GM18951 (cell line): ENCODE results near the gene U2SURP.
"Not testable (repeated sequence)": the region's sequence is repeated elsewhere in the genome, so short reads cannot be mapped to it uniquely, and the experiment has no call there.

Source experiments
- POLR2A ChIP-seq: IDR thresholded peaks from 4 replicates; pipeline ENCODE4 v1.6.1; 2011; ENCODE audit warnings: mild to moderate bottlenecking; ENCODE audit not compliant: insufficient read length, insufficient read depth; ENCODE audit errors: extremely low read depth
- in situ Hi-C: fragments of 300-500 bp; cut with MboI; formaldehyde crosslinking; loops from one replicate; pipeline ENCODE4 v1.12.0; 2022; ENCODE audit warnings: low sequenced_read_pairs, mixed read lengths, inconsistent platforms; ENCODE audit not compliant: unreplicated experiment

U2SURP gene

DNA sequence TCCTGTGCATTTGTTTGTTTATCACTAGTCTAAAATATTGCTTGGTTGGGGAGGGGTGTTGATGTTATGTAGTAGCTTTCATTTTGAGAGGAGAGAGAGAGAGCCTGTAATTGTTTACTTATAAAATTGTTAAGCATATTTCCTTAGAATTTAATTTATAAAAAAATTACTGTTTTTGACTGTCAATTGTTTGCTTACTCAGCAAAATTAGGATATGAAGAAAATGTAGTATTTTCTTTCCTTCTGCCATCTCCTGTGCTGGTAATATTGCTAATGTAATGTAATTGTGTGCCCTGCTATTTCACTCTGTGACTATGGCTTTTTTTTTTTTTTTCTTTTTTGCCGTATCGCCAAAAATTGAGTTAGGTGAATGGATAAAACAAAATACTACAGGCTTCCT lies 3.5 kb downstream of the U2SURP start:
- in situ Hi-C loops = no loop called here
- TF ChIP-seq POLR2A = no peak

- TF ChIP-seq POLR2A = no peak
- in situ Hi-C loops = no loop called here
These were observed 8.7 kb downstream of the U2SURP start for GRCh38 chr3:143010024-143010423.

DNA sequence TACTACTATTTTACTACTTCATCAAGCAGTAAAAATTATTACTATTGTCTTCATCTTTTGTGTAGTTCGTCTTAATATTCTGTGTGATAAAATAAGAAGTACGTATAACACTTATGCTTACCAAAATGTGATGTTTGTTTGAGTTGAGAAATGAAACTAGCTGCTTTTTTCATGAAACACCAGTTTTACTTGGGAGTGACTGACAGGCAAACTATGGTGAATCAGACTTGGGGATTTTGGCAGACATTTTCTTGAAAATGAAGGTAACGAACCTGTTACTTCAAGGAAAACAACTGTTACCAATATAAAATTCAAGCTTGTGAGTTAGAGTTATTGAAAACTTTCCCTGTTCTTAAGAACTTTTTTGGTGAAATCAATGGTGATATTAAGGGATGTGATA lies 10.3 kb downstream of the U2SURP start:
- TF ChIP-seq POLR2A = no peak
- in situ Hi-C loops = no loop called here

- TF ChIP-seq POLR2A = no peak
- in situ Hi-C loops = no loop called here
These were observed 13.6 kb downstream of the U2SURP start for GRCh38 chr3:143014921-143015320.

DNA sequence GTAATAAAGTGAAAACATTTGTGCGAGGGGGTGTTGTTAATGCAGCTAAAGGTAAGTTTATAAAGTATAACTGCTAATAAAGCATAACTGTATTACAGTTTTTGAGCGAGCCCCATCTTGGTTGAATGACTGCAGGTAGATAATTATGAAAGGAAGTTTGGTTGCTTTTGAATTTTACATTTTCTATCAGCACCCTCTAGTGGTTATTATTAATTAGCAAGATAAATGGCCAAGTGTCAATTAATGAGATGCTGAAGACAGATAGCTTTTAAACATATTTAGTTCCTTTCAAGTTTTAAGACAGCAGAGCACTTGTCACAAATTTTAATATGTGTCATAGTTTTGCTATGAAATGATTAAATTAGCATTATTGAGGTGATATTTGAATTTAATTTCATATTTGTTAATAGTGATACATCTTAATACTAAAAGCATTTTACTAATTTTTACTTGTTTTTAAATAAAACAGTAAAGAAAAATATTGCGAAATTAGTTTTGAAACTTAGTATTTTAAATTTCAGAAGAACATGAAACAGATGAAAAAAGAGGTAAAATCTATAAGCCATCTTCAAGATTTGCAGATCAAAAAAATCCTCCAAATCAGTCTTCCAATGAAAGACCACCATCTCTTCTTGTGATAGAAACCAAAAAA lies 15.1 kb downstream of the U2SURP start:
- no peak for TF ChIP-seq POLR2A
- in situ Hi-C loops = no loop called here

DNA sequence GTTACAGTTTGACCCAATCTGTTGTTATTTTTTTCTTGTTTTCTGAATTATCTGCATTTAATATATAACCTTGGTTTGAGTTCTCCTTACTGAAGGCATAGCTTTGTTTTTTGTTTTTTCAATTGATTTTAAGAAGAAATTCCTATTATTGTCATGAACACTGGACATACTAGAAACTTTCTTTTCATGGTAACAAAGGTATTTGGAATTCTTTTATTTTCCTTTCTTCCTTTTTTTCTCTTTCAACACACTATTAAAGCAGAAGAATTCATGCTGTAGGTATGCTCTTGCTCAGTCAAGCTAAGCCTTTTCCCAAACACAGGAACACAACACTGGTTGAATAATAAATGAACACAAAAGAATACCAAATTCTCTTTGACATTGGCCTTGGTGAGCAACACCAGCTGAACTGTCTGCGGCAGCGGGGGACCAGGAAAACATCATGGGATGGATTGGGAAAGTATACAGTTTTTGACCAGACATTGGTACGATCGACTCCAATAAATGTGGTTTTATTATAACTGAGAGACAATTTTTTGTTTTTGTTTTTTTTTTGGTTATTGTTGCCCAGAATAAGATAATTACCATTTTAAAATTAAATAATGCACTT lies 23.1 kb downstream of the U2SURP start:
- no peak for TF ChIP-seq POLR2A
- in situ Hi-C loops = no loop called here

- in situ Hi-C loops = no loop called here
- TF ChIP-seq POLR2A = no peak
These were observed 30.0 kb downstream of the U2SURP start for GRCh38 chr3:143031327-143031726.

DNA sequence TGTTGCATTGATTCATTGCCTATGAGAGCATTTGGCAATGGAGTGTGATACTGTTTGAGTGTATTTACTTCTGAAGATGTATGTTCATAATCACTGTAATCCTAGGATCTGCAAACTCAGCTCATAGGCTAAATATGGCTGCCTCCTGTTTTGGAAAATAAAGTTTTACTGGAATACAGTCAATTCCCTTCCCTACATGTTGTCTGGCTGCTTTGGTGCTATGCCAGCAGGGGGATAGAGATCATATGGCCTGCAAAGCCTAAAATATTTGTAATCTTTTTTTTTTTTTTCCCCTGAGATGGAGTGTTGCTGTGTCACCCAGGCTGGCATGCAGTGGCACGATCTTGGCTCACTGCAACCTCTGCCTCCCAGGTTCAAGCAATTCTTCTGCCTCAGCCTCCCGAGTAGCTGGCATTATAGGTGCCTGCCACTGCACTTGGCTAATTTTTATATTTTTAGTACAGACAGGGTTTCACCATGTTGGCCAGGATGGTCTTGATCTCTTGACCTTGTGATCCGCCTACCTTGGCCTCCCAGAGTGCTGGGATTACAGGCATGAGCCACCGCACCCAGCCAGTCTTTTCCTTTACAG lies 30.5 kb downstream of the U2SURP start:
- in situ Hi-C loops = not testable (repeated sequence)

DNA sequence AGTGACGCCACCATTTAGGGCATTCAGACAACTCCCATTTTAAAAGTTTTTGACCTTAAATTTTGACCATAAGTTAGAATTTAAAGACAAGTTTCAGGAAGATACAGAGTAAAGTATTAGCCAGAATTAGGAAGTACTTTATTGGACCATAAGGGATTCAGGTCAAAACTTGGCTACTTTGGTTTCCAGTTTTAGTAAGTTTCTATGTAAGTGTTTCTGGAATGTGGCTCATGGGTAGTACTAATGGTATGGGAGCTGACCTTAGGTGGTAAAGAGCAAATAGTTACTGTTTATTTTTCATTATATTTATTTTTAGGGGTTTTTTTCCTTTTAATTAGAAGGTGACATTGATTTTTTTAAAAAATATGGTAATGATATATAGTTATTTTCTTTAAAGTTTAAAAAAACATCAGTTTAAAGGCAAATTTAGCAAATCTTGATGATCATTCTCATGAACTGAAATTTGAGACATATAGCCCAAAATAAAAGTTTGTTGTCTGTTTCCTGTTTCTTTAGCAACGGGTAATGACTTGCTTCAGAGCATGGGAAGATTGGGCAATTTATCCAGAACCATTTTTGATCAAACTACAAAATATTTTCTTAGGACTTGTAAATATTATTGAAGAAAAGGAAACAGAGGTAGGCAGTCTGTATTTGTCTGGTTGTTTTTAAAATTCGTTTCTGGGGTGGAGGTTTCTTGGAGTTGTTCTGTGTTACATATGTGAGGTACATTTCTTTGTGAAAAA lies 34.3 kb downstream of the U2SURP start:
- in situ Hi-C loops = no loop called here
- no peak for TF ChIP-seq POLR2A

DNA sequence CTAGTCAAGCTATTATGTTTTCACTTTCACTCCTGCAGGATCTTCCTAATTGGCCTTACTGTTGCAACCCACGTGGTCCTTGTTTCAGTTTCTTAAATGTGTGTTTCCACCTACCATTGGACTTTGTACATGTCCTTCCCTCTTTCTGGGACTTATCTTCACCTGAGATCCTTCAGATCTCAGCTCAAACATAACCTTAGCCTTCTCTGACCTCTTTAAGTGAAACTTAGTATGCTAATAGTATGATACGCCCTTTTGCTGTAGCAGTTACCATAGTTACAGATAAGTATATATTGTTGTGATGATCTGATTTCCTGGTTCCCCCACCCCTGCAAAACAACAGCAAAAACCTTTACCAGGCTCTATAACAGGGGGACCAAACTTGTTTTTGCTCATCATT lies 35.2 kb downstream of the U2SURP start:
- in situ Hi-C loops = no loop called here

GRCh38 chr3:143037867-143038266 lies 36.5 kb downstream of the U2SURP start:
- in situ Hi-C loops = no loop called here
- TF ChIP-seq POLR2A = no peak

More for the DNA sequence above, 35.2 kb downstream of the U2SURP start:
- TF ChIP-seq POLR2A = no peak

- TF ChIP-seq POLR2A = no peak
- in situ Hi-C loops = no loop called here
These were observed 39.0 kb downstream of the U2SURP start for GRCh38 chr3:143040261-143040879.

DNA sequence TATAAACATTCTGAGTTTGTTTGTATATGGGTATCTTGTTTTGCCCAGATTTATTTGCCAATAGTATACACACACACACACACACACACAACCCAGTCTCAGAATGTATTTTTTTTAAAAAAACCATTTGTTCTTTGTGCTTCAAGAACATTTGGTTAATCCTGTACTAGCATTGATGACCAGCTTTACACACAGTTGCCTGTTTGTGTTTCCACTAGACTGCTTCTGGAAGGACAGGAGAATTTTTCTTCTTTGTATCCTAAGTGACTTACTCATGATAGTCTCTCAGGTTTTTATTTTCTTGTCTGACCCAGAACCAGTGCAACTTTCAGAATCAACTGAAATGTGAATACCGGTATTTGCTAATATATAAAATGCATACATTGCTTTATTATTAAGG lies 40.5 kb downstream of the U2SURP start:
- TF ChIP-seq POLR2A = no peak
- in situ Hi-C loops = no loop called here

- no peak for TF ChIP-seq POLR2A
- in situ Hi-C loops = no loop called here
These were observed 44.3 kb downstream of the U2SURP start for GRCh38 chr3:143045639-143046038.

DNA sequence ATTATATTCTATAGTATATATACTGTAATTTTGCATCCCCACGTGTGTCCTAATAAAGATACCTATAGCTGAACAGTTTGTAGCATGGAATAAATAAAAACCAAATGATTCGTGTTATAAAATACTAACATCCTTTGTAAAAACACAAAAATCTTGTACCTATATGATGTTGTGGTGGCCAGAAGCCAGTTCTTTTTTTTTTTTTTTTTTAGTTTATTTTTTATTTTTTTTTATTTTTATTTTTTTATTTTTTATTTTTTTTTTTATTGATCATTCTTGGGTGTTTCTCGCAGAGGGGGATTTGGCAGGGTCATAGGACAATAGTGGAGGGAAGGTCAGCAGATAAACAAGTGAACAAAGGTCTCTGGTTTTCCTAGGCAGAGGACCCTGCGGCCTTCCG lies 44.7 kb downstream of the U2SURP start:
- in situ Hi-C loops = not testable (repeated sequence)
